GM21528 (cell line): ENCODE measurements around the gene CLEC2B.

Source experiments
- ATAC-seq: cut with Tn5 transposase; IDR thresholded peaks from one replicate; pipeline ENCODE4 v1.9.1; 2021; ENCODE audit warnings: mild to moderate bottlenecking, moderate library complexity; ENCODE audit not compliant: unreplicated experiment, low FRiP score

Gene CLEC2B

GRCh38 chr12:9870286-9870866 is 1.2 kb upstream of the CLEC2B start:
- no peak for ATAC-seq

- no peak for ATAC-seq
Measured at GRCh38 chr12:9868951-9869306, 225 bp downstream of the CLEC2B start.

- no peak for ATAC-seq
Measured at GRCh38 chr12:9868311-9868801, 798 bp downstream of the CLEC2B start.

- ATAC-seq: no peak
Measured at GRCh38 chr12:9867531-9867930, 1.6 kb downstream of the CLEC2B start.

GRCh38 chr12:9866860-9867269 is 2.3 kb downstream of the CLEC2B start:
- no peak for ATAC-seq

GRCh38 chr12:9864913-9865675 is 4.1 kb downstream of the CLEC2B start:
- ATAC-seq: no peak

- no peak for ATAC-seq
Measured at GRCh38 chr12:9858135-9858534, 11.0 kb downstream of the CLEC2B start.

- ATAC-seq: no peak
Measured at GRCh38 chr12:9856894-9857293, 12.3 kb downstream of the CLEC2B start.

GRCh38 chr12:9856151-9856550 is 13.0 kb downstream of the CLEC2B start:
- no peak for ATAC-seq

GRCh38 chr12:9851927-9852326 is 17.2 kb downstream of the CLEC2B start:
- ATAC-seq: no peak

GRCh38 chr12:9851050-9851449 is 18.1 kb downstream of the CLEC2B start:
- no peak for ATAC-seq

GRCh38 chr12:9848899-9849298 is 20.3 kb downstream of the CLEC2B start:
- ATAC-seq: no peak

- no peak for ATAC-seq
Measured at GRCh38 chr12:9843407-9843806, 25.7 kb downstream of the CLEC2B start.

GRCh38 chr12:9831720-9832119 is 37.4 kb downstream of the CLEC2B start:
- ATAC-seq: no peak

- no peak for ATAC-seq
Measured at GRCh38 chr12:9829982-9830381, 39.2 kb downstream of the CLEC2B start.

- ATAC-seq: no peak
Measured at GRCh38 chr12:9829483-9829882, 39.7 kb downstream of the CLEC2B start.

GRCh38 chr12:9827209-9827888 is 41.8 kb downstream of the CLEC2B start, which contains the start of gene KLRF1:
KLRF1 (plus strand) TSS chr12:9827481; CDS start chr12:9827545, 64 bp downstream.
- no peak for ATAC-seq

GRCh38 chr12:9820281-9820930 is 48.7 kb downstream of the CLEC2B start:
- ATAC-seq: no peak

- peak; percentile 87 for ATAC-seq
Measured at GRCh38 chr12:9813821-9814798, 55.0 kb downstream of the CLEC2B start.

- ATAC-seq: no peak
Measured at GRCh38 chr12:9811621-9812020, 57.5 kb downstream of the CLEC2B start.
